Smooth muscle cell of the brain vasculature (primary cell): ENCODE results near the gene EIF3J.
"Not testable (repeated sequence)": the region's sequence is repeated elsewhere in the genome, so short reads cannot be mapped to it uniquely, and the experiment has no call there.

ENCODE experiments used
- DNase-seq: peaks from one replicate; pipeline ENCODE4 v3.0.0-alpha.2; 2012; ENCODE audit warnings: low read depth, low spot score

The EIF3J gene

DNA sequence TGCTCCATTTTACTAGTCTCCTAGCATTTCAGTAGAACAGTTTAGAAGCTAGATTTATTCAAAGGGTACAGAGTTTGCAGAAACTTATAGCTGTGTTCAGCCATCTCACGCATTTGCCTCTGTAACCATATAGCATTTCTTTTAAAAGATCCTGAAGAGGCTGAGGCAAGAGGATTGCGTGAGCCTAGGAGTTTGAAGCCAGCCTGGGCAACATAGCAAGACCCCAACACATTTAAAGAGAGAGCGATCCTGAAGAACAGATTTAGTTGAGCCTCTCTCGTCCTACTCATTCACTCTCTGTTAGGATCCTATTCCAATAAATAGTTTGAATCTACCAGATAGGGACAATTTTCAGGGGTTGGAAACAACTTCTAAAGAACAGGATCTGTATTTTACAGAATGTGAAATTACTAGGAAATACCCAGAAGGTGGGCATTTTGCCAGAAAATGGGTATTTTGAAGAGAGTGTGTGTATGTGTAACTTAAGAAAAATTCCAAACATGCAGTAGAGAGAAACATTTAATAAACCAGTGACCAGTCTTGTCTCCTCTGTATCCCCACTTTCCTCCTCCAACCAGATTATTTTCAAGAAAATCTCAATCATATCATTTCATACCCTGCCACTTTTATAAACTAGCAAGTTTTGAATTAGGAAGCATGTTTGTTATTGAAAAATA is 4.5 kb downstream of the EIF3J start:
- peak; percentile 33 for DNase-seq

DNA sequence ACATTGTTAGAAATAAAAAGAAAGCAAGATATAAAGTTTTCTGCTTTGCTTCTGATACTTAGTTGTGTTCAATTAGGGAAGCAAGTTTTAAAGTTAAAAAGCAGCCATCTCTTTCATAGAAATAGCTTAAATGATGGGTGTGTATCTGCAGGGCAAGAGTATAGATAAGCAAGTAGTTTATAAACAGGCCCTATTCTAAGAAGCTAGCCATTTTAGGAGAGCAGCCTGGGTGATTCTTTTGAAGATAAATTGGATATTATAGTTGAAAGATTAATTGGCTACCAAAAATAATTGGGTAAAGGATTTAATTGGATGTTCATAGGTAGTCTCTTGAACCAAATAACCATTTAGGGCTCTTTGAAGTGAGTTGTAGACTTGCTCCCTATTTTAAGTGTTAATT is 5.6 kb downstream of the EIF3J start:
- no peak for DNase-seq

GRCh38 chr15:44544745-44545144 is 7.8 kb downstream of the EIF3J start:
- not testable (repeated sequence) for DNase-seq

GRCh38 chr15:44545913-44546802 is 9.2 kb downstream of the EIF3J start:
- no peak for DNase-seq

DNA sequence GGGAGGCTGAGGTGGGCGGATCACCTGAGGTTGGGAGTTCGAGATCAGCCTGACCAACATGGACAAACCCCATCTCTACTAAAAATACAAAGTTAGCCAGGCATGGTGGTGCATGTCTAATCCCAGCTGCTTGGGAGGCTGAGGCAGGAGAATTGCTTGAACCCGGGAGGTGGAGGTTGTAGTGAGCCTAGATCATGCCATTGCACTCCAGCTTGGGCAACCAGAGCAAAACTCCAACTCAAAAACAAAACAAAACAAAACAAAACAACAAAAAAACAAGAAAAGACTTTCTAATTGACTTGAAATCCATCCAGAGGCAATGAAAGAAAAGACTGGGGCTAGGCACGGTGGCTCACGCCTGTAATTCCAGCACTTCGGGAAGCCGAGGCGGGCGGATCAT is 12.2 kb downstream of the EIF3J start:
- not testable (repeated sequence) for DNase-seq

- no peak for DNase-seq
Observed at GRCh38 chr15:44550256-44550655, 13.3 kb downstream of the EIF3J start.

GRCh38 chr15:44550734-44551133 is 13.8 kb downstream of the EIF3J start:
- no peak for DNase-seq

DNA sequence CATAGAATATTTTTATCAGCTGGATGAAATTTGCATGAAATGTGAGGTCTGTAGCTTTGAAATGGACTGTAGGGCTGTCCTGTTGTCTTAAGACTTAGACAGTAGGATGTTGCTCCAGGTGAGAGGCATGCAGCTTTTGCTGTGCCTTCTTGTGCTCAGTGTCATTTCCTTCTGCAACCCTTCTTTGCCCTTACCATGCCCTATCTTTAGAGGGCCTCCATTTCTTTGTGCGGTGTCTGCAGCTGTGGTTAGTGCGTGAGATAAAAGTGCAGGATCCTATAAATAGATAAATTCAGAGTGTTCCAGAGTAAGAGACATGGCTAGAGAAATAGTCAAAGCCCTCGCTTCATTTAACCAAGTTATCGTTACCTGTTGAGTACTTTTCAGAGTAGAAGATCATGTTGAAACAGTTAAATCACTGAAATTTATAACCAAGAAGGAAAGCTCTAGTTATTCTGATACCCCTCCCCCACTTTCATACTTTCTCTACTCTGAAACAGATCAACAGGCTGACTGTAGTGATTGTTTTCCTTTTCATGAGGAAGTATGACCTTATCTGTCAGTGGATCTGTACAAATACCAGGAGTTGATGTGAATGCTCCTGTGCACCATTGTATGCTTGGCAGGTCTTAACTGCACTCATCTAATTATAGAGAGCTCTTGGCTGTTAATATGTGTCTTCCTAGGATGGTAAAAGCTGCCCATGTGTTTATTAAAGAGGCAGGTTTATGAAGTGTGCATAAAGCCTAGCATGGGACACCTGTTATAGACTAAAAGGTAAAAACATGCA is 18.2 kb downstream of the EIF3J start:
- DNase-seq = no peak

GRCh38 chr15:44560926-44561325 is 24.0 kb downstream of the EIF3J start:
- DNase-seq = not testable (repeated sequence)

- no peak for DNase-seq
Observed at GRCh38 chr15:44565387-44566154, 28.6 kb downstream of the EIF3J start.

DNA sequence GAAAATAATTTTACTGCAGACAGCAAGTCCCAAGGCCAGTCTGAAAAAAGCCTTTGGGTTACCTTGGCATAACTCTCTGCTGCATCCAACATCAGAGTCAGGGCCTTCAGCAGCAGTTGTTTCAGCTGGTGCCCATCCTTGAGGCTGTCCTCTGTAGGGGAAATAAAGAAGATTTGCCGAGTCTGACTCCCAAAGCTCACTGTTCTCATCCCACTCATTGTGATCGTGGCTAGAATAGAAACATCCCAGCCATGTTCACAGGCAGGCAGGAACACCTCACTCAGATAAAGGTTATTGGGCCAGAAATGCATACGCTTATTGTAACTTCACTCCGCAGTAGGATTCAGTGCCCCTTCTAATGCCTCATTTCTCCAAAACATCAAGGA is 29.2 kb downstream of the EIF3J start:
- no peak for DNase-seq

DNA sequence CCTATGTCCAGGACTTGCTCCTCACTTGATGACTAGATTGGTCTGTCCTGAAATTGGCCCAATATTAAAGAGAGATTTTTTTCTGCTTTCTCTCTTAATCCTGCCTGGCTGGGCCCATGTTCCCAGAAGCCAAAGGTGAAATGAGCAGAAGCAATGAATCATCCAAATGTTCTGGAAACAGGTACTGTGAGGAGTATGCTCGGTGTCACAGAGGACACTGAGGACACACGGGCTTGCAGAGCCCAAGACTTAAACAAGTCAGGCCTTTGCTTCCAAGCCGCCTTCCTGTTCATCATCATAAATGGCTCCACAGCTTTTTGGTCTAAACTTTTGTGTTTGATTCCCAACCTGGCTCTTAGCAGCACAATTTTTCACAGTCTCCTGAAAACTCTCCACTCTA is 31.4 kb downstream of the EIF3J start:
- DNase-seq = no peak

- no peak for DNase-seq
Observed at GRCh38 chr15:44569316-44569715, 32.4 kb downstream of the EIF3J start.

GRCh38 chr15:44570361-44570760 is 33.4 kb downstream of the EIF3J start:
- no peak for DNase-seq

DNA sequence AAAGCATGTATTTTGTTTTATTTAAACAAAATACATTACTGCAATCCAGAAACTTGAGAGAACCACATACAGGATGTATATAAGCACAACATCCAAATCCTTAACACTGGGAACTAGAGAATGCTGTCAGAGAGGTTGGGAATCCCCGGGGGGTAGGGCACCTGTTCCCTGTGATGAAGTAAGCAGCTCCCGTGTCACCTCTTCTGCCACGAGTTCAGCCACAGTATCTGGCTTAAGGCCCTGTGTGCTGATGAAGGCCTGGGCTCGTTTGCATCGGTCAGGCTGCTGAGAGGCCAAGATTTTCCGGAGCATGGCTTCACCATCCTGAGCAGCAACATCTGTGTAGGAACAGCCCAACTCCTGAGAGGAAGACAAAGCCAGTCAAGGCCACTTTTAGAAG is 36.4 kb downstream of the EIF3J start:
- DNase-seq = no peak

DNA sequence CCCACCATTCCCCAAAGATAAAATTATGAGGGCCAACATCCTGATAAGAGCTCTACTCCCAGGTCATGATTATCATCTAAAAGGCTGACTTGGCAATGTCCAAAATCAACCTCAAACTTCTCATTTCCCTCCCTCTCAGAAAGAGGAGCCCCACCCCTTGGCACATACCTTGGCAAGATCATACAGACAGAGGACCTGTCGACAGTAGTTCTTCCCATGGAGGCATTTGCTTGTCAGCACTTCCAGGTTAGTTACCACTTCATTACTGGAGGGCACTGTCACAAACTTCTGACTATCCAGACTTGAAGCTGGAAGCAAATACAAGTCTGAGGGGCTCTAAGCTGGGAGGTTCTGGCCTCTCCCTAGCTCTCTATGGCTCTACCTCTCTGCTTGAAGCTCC is 37.8 kb downstream of the EIF3J start:
- DNase-seq = no peak

- no peak for DNase-seq
Observed at GRCh38 chr15:44580105-44580504, 43.2 kb downstream of the EIF3J start.

GRCh38 chr15:44584162-44584749 is 47.3 kb downstream of the EIF3J start:
- DNase-seq = no peak

DNA sequence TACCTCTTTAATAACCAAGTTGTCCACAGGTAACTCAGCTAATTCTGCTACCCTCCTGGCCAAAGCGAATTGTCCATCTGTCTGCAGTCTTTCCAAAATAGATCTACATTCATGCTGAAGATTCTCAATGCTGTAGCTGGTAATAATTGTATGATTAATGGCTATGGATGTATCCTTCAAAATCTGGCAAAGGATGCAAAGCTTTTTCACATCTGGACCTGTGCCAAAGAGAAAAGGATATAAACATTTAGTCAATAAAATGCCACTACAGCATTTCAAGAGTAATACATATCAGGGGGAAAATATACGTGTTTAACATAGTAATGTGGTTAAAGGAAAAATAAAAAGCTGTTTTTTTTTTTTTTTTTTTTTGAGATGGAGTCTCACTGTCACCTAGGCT is 48.7 kb downstream of the EIF3J start:
- DNase-seq = no peak

- no peak for DNase-seq
Observed at GRCh38 chr15:44588541-44588940, 51.6 kb downstream of the EIF3J start.

- no peak for DNase-seq
Observed at GRCh38 chr15:44591326-44591725, 54.4 kb downstream of the EIF3J start.
